ENCODE data around the gene KDM5B.
"Not testable (repeated sequence)": the region's sequence is repeated elsewhere in the genome, so short reads cannot be mapped to it uniquely, and the experiment has no call there.

KDM5B gene

DNA sequence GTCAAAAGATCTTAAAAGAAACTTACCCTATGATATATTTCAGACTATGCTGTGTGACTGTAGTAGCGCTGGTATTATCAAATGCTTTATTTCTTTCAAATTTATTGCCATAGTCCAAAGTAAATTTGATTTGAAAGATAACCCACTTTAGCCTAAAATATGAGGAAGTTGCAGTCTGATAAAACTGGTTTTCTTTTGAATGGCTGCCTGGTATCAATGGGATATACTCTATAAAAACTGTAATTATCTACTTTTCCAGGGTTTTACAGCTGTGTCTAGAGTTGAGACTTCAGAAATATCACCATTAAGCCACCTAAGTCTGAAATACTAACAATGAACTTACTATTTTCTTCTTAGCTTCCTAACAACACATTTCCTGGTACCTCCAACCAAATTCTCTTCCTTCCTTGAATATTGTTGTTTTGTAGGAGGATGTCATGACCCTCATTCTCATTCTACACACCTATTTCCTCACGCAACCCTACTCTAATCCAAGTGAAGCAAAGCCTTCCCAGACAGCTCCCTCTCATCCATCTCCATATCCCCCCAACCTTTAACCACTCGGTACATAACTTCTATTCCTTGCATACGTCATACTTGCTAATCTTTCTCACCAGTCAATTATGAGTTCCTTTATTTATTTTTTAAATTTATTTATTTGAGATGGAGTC is 17.0 kb downstream of the KDM5B start:
- DNase-seq, result no peak

- DNase-seq, result no peak
Observed at GRCh38 chr1:202788800-202789199, 19.4 kb downstream of the KDM5B start.

DNA sequence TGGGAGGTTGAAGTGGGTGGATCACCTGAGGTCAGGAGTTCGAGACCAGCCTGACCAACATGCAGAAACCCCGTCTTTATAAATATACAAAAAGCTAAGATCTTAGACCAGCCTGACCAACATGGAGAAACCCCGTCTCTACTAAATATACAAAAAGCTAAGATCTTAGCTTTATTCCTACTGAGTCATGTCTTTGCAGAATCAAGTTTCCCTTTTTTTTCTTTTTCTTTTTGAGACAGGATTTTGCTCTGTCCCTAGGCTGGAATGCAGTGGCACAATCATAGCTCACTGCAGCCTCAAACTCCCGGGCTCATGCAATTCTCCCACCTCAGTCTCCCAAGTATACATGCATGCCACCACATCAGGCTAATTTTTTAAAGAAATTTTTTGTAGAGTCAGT is 21.4 kb downstream of the KDM5B start:
- DNase-seq, result no peak

GRCh38 chr1:202781180-202781579 is 27.0 kb downstream of the KDM5B start:
- no peak for DNase-seq

DNA sequence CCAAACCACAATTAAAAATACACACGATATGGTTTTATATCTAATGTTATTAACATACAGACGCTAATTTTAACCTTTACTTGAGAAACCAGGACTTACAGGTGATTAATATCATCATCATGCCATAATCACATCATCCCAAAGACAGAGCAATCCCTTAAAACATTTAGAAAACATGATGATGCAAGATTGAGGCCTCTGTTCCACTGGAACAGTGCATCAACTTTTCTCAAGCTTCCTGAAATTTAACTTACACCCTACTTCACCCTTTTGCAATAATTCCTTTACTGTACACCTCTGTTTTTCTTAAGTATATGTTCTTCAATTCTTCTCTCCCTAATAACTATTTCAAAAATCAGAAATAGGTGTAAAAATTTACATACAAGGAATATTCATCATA is 38.1 kb downstream of the KDM5B start:
- DNase-seq, result no peak

DNA sequence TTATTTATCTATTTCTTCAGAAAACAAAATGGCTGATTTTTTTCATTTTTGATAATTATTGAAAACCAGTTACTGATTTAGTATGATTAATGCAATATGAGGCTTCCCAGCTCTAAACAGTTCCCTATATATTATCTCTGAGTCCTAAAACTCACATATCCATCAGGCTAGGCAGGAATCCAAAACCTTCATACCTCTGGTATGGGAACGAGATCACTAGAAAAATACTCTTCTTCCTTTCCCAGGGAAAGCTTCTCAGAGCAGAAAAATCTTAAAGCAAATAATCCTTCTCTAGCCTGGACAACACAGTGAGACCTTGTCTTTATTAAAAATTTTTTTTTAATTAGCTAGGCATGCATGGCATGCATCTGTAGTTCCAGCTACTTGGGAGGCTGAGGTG is 42.5 kb downstream of the KDM5B start:
- no peak for DNase-seq

GRCh38 chr1:202762019-202762418 is 46.2 kb downstream of the KDM5B start:
- DNase-seq, result no peak

- DNase-seq, result no peak
Observed at GRCh38 chr1:202760589-202760988, 47.6 kb downstream of the KDM5B start.

DNA sequence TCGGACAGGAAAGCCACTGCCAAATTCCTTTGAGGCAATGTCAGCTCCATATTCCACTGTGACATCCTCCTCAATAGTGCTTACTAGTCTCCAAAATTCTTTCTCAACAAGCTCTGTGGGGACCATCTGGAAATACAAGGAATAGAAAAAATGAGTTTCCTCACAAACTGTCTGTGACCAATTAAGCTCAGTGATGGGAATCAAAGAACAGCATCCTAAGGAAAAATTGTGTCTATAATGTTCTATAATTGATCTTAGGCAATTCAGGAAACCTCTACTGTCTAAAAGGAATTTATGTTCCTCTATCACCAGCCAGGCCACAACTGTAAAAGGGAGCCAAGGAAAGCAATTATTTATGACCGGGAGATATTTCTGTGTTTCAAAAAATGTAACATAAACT is 51.8 kb downstream of the KDM5B start:
- no peak for DNase-seq

DNA sequence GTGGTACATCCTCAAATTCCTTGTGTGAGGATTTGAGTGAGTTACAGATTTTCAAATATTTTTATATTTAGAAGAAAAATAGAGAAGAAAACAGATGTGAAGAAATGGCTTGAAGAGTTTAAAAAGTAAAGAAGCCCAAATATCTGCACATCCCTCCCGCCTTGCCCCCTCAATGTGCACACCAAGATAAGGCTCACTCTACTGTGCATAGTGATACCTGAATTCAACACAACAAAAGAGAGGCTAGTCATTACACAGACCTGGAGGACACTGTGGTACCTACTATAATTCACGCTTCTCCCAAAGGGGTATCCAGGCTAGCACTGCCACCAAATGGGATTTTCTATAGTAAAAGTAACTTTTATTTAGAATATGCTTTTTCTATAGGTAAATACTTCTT is 53.9 kb downstream of the KDM5B start:
- no peak for DNase-seq

- no peak for DNase-seq
Observed at GRCh38 chr1:202752774-202753173, 55.4 kb downstream of the KDM5B start.

DNA sequence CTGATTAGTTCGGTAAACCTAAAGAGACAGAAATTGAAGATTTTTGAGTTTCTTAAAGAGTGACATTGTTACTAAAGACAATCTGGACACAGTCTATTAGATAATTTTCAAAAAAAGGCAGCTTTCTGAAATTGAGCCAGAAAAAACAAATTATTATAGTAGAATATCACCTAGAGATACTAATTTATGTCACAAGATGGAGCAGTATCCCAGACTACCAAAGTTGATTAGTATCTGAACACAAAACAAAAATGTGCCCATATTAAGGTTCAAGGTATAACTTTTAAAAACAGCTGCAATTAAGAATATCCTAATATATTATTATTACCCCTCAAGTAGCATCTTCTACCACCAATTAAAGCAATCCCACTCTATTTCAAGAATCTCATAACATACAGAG is 57.5 kb downstream of the KDM5B start:
- DNase-seq, result no peak

DNA sequence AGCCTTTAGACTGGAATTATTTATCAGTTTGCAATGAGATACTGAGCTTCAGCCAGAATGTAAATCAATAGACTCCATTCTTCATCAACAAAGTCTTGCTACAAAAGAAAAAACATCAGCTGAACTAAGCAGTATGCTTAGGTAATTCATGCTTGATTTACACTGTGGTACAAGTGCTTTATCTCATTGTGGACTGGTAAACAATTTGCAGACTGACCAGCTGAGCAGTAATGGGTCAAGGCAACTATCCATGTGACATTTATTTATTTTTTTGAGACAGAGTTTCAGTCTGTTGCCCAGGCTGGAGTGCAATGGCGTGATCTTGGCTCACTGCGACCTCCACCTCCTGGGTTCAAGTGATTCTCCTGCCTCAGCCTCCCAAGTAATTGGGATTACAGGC is 58.2 kb downstream of the KDM5B start:
- DNase-seq, result no peak

DNA sequence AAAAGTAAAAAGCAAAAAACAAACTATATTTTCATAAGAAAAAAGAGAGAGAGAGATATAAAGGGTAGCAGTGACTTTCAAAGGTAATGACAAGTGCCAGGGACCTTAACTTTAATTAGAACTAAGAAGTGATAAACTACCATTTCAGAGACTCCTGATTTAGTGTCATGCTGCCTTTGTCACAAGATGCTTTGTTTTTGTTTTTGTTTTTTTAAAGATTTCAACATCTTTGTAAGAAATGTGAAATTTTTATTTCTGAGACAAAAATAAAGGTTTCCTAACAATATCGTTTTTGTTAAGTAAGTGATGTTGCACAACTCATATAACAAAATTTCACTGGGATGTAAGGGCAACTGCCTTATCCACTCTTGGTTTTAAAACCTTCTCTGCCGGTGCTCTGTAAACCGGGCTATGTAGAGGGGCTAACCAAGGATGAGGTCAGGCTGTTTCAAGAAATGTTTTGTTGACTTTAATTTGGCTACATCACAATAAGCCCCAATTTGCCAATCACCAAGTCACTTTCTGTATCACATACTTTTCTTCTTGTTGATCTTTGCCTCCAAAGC is 62.8 kb downstream of the KDM5B start:
- DNase-seq, result no peak

DNA sequence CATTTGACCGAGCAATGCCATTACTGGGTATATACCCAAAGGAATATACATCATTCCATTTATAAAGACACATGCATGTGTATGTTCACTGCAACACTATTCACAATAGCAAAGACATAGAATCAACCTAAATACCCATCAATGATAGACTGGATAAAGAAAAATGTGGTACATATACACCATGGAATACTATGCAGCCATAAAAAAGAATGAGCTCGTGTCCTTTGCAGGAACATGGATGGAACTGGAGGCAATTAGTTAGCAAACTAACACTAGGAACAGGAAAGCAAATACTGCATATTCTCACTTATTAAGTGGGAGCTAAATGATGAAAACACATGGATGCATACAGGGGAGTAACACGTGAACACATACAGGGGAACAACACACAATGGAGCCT is 63.5 kb downstream of the KDM5B start:
- not testable (repeated sequence) for DNase-seq

DNA sequence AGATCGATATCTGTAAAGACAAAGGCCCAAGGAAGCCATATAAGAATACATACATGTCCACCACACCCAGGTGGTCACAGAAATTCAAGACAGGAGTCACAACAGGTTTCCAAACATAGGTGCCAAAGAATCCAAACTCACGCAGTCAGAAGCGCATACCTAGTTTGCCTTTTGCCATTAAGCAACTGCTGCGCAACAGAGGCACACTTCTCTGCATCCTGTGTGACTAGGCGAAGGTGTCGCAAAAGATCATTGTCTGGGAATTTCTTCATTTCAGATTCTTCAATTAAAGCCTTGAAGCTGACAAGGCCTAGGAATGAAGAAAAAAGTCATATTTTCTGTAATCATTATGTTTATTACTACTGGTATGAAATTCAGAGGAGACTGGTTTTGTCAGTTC is 65.7 kb downstream of the KDM5B start:
- no peak for DNase-seq

DNA sequence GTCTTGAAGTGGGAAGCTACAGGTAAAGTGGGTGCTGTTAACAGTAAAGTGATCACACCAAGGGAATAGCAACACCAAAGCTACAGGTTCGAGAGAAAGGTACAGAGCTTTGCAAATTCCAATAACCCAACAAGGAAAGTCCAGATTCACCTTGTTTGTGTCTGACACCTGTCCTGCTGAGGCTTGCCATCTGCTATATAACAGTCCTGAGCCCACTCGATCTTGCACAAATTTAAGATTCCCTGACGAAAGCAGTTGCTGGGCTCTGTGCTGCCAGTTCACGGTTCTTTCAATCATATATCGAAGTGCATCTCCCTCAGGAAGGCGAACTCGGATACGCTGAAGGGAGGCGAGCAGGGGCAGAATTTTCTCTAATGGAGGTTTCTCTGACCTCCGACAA is 75.0 kb downstream of the KDM5B start:
- no peak for DNase-seq

GRCh38 chr1:202728951-202729350 is 79.3 kb downstream of the KDM5B start:
- DNase-seq, result no peak

- DNase-seq, result no peak
Observed at GRCh38 chr1:202725526-202725925, 82.7 kb downstream of the KDM5B start.

DNA sequence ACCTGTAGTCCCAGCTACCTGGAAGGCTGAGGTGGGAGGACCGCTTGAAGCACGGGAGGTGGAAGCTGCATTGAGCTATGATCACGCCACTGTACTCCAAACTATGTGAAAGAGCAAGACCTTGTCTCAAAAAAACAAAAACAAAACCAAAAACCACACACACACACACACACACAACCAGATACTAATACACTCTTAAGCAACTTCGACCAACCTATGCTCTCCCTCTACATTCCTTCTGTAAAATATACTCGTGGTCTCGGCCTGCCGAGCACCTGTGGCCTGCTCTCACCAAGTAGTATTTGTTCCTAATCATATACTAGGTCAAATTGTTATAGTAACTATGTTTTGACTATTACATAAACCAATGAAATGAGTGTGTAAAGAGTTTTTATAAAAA is 84.5 kb downstream of the KDM5B start:
- no peak for DNase-seq

- DNase-seq, result not testable (repeated sequence)
Observed at GRCh38 chr1:202723046-202723445, 85.2 kb downstream of the KDM5B start.

GRCh38 chr1:202716654-202717053 is 91.6 kb downstream of the KDM5B start:
- no peak for DNase-seq

DNA sequence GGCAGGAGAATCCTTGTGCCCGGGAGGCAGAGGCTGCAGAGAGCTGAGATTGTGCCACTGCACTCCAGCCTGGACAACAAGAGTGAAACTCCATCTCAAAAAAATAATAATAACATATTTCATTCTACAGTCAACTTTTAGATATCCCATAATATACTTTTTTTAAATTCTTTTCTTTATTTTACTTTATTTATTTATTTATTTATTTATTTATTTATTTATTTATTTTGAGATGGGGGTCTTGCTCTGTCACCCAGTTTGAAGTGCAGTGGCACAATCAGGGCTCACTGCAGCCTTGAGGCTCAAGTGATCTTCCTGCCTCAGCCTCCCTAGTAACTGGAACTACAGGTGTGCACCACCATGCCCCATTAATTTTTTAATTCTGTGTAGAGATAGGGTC is 94.0 kb downstream of the KDM5B start:
- not testable (repeated sequence) for DNase-seq

- DNase-seq, result peak; percentile 55 to 62
Observed at GRCh38 chr1:202713110-202713509, 95.1 kb downstream of the KDM5B start.

- no peak for DNase-seq
Observed at GRCh38 chr1:202711949-202712635, 96.1 kb downstream of the KDM5B start.

Measured in NCI-H2081 (cell line).